Lower leg skin (tissue), 4 donors: Measurements from ENCODE around the gene COL5A3. TPM values are rescaled to one million over a fixed set of nuclear protein-coding genes. Genes with fewer than 3 reads are reported as not detected.

Experiments used
- DNase-seq, 2 donors: peaks; one replicate each; pipeline ENCODE4 v3.0.0-alpha.2; 2019; ENCODE audit warnings: low spot score in 2 of 2
- H3K4me3 ChIP-seq: fragments of 200-600 bp; sonication (generic); 2 replicates; pipeline ENCODE4 v1.5.1; 2017; ENCODE audit warnings: mild to moderate bottlenecking, low read depth; ENCODE audit not compliant: poor library complexity, severe bottlenecking
- POLR2A ChIP-seq, 2 donors: fragments of 450-650 bp; IDR thresholded peaks; one replicate each; pipeline ENCODE4 v1.6.1; 2016 to 2017; ENCODE audit warnings: antibody characterized with exemption in 2 of 2, mild to moderate bottlenecking in 1 of 2, moderate library complexity in 1 of 2
- WGBS, 2 donors: methylation state at CpG; one replicate each; pipeline ENCODE4 v1.1.5; 2018; 5-methylcytosine and 5-hydroxymethylcytosine counted together
- intact Hi-C: fragments of 100-400 bp; cut with DNase I; formaldehyde crosslinking; loops from one replicate; pipeline ENCODE4 v1.15.0; 2023; ENCODE audit warnings: low total_unique reads
- total RNA-seq, 4 donors: library from RNA; depleted of rRNA; stranded (reverse); fragments of >200 nt; gene quantifications; one replicate each; pipeline ENCODE4 v1.1.0, GENCODE V29; 2016
- TF ChIP-seq, protein P1 (sequence below), 3 donors: fragments of 450-650 bp; IDR thresholded peaks; one replicate each; pipeline ENCODE4 v1.5.1; 2016; ENCODE audit warnings: antibody characterized with exemption in 3 of 3, mild to moderate bottlenecking in 3 of 3, moderate library complexity in 2 of 3

Gene COL5A3
- total RNA-seq, 4 donors from 2014 or later = 11.9 to 31.9 (median 20.7) TPM

DNA sequence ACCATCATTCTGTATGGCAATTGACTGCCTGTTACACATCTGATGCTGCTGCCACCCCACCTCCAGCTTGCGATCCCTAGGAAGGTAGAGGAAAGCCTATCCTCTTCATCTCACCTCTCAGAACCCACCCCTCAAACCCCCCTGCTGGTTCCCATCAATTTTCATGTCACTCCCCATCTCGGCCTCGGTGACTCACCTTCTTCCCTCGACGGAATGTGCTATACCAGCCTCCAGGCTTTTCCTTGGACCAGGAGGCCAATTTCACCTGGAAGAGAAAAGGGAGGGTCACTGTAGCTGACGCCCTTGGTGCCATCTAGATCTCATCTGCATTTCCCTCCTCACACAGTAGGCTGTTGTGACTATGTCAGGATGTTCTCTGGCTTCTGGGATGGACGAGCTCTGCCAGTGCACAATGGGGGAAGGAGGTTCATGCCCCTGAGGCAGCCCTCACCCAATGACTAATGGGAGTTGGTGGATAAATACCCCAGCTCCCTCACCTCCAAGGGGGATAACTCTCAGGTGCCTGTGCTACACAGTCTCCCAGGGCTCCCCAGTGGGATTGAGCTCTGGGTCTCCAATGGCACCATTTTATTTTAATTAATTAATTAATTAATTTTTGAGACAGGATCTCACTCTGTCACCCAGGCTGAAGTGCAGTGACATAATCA is 47.5 kb downstream of the COL5A3 start:
- no peak overlapping the region for H3K4me3 ChIP-seq
- DNase-seq = no peak
- no peak for TF ChIP-seq POLR2A (IDR thresholded peaks at IDR 0.05)
- TF ChIP-seq, protein P1, sequence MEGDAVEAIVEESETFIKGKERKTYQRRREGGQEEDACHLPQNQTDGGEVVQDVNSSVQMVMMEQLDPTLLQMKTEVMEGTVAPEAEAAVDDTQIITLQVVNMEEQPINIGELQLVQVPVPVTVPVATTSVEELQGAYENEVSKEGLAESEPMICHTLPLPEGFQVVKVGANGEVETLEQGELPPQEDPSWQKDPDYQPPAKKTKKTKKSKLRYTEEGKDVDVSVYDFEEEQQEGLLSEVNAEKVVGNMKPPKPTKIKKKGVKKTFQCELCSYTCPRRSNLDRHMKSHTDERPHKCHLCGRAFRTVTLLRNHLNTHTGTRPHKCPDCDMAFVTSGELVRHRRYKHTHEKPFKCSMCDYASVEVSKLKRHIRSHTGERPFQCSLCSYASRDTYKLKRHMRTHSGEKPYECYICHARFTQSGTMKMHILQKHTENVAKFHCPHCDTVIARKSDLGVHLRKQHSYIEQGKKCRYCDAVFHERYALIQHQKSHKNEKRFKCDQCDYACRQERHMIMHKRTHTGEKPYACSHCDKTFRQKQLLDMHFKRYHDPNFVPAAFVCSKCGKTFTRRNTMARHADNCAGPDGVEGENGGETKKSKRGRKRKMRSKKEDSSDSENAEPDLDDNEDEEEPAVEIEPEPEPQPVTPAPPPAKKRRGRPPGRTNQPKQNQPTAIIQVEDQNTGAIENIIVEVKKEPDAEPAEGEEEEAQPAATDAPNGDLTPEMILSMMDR (IDR thresholded peaks at IDR 0.05) = no peak
- intact Hi-C loops = no loop called here
- WGBS, 2 donors = 56 to 63% methylated on average over 7 of the region's 7 CpGs

DNA sequence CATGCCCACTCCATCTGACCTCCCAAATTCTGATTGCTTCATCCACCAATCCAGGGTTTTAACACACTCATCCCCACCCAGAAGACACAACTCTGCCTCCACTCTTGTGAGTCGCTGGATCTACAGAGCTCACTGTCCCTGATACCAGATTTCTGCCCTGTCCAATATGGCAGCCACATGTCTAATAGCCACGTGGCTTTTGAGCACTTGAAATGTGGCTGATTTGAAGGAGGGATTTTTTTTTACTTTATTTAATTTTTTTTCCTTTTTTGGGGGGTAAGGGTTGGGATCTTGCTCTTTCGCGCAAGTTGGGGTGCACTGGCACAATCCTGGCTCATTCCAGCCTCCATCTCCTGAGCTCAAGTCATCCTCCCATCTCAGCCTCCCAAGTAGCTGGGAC is 49.2 kb downstream of the COL5A3 start:
- TF ChIP-seq, protein P1 (IDR thresholded peaks at IDR 0.05) = no peak
- TF ChIP-seq POLR2A (IDR thresholded peaks at IDR 0.05) = no peak
- no peak for DNase-seq
- 81 to 88% methylated on average over 4 of the region's 4 CpGs for WGBS, 2 donors
- intact Hi-C loops = no loop called here
- H3K4me3 ChIP-seq = no peak overlapping the region

DNA sequence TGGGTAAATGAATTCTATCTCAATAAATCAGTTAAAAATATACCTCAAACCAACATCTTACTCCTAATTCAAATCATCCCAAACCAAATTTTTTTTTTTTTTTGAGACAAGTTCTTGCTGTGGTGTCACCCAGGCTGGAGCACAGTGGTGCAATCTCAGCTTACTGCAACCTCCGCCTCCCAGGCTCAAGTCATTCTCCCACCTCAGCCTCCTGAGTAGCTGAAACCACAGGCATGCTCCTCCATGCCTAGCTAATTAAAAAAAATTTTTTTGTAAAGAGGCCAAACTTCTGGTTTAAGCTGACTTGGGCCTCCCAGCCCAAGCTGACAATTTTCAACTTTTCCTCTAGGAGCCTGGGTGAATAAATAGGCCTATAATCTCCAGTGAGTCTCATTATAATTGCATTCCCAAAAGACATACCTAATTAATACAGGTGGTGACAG is 51.9 kb downstream of the COL5A3 start:
- WGBS, 2 donors = 33 to 59% methylated on average over 1 of the region's 1 CpG
- intact Hi-C loops = no loop called here
- DNase-seq = no peak
- no peak for TF ChIP-seq POLR2A (IDR thresholded peaks at IDR 0.05)
- TF ChIP-seq, protein P1 (IDR thresholded peaks at IDR 0.05) = no peak
- no peak overlapping the region for H3K4me3 ChIP-seq

DNA sequence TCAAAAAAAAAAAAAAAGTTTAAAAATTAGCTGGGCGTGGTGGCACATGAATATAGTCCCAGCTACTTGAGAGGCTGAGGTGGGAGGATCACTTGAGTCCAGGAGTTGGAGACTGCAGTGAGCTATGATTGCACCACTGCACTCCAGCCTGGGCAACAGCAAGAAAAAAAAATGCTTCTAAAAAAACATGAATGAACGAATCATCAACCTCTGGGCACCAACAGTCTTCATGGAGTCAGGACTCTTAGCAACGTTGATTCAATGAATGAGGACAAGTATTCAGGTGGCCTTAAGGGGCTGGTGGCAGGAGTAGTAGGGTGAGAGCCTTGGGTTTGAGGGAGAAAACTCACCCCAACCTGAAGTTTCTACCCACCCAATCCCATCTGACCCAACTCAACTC is 53.3 kb downstream of the COL5A3 start:
- H3K4me3 ChIP-seq = no peak overlapping the region
- TF ChIP-seq, protein P1 (IDR thresholded peaks at IDR 0.05) = no peak
- no peak for TF ChIP-seq POLR2A (IDR thresholded peaks at IDR 0.05)
- WGBS, 2 donors = 36 to 49% methylated on average over 3 of the region's 3 CpGs
- no peak for DNase-seq
- intact Hi-C loops = no loop called here

DNA sequence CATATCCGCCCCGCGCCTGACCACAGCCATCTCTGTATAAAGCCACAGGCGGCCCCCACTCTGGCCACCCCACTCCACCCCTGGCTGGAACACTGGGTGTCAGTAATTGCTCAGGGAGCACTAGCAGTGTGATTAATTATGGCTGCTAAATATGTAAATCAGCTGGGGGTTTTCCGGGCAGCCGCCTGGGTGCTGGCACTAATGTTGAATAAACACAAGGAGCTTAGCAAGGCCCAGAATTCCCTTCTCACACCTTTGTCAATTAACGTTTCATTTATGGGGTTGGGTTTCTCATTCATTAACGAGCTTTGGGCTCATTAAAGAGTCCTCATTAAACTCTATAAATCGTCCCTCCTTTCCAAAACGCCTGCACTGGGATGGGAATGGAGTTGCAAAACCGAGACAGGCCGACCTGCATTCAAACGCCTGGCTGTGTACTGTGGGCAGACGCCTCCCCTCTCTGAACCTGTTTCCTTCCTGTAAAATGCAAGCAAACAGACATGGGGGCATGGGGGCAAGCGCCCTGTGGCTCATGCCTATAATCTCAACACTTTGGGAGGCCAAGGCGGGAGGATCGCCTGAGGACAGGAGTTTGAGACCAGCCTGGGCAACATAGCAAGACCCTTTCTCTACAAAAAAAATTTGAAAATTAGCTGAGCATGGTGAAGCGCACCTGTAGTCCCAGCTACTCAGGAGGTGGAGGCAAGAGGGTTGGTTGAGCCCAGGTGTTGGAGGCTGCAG is 56.3 kb downstream of the COL5A3 start:
- DNase-seq = no peak
- H3K4me3 ChIP-seq = no peak overlapping the region
- WGBS, 2 donors = 61 to 66% methylated on average over 18 of the region's 18 CpGs
- TF ChIP-seq POLR2A (IDR thresholded peaks at IDR 0.05) = no peak
- TF ChIP-seq, protein P1 (IDR thresholded peaks at IDR 0.05) = no peak
- intact Hi-C loops = no loop called here
